MM.1S (cell line): Measurements from ENCODE around the gene STK16.

ENCODE experiments used
- DNase-seq: peaks from one replicate; pipeline ENCODE4 v3.0.0-alpha.2; 2015
- H2AFZ ChIP-seq: fragments of 300-600 bp; sonication (generic); 2 replicates; pipeline ENCODE4 v1.6.0; 2016; ENCODE audit warnings: antibody characterized with exemption, low read length
- H3F3A ChIP-seq: fragments of 300-600 bp; sonication (generic); 2 replicates; pipeline ENCODE4 v1.6.1; 2016; ENCODE audit warnings: mild to moderate bottlenecking, antibody characterized with exemption, low read length, moderate library complexity, mixed read lengths; ENCODE audit not compliant: insufficient read depth
- H3K27ac ChIP-seq: fragments of 300-600 bp; sonication (generic); 2 replicates; pipeline ENCODE4 v1.5.1; 2016; ENCODE audit warnings: mild to moderate bottlenecking, low read length
- H3K27me3 ChIP-seq: fragments of 300-600 bp; sonication (generic); replicated peaks from 2 replicates; pipeline ENCODE4 v1.6.0; 2016; ENCODE audit warnings: low read length; ENCODE audit not compliant: insufficient read depth
- H3K36me3 ChIP-seq: fragments of 300-600 bp; sonication (generic); replicated peaks from 2 replicates; pipeline ENCODE4 v1.6.1; 2016; ENCODE audit warnings: mild to moderate bottlenecking, low read length, mixed read lengths; ENCODE audit not compliant: insufficient read depth
- H3K4me1 ChIP-seq: fragments of 300-600 bp; sonication (generic); 2 replicates; pipeline ENCODE4 v1.6.1; 2016; ENCODE audit warnings: low read length, mixed read lengths
- H3K4me2 ChIP-seq: fragments of 300-600 bp; sonication (generic); 2 replicates; pipeline ENCODE4 v1.6.0; 2016; ENCODE audit warnings: low read depth, low read length
- H3K4me3 ChIP-seq: fragments of 300-600 bp; sonication (generic); 2 replicates; pipeline ENCODE4 v1.5.1; 2016; ENCODE audit warnings: low read length, mixed read lengths
- H3K79me2 ChIP-seq: fragments of 300-600 bp; sonication (generic); 2 replicates; pipeline ENCODE4 v1.6.1; 2016; ENCODE audit warnings: mixed run types, low read length, mixed read lengths
- H3K9ac ChIP-seq: fragments of 300-600 bp; sonication (generic); 2 replicates; pipeline ENCODE4 v1.6.1; 2016; ENCODE audit warnings: low read length, mixed read lengths
- H3K9me2 ChIP-seq: fragments of 300-600 bp; sonication (generic); replicated peaks from 2 replicates; pipeline ENCODE4 v1.6.1; 2016; ENCODE audit warnings: mild to moderate bottlenecking, low read length, mixed read lengths; ENCODE audit not compliant: insufficient read depth
- H3K9me3 ChIP-seq: fragments of 300-600 bp; sonication (generic); replicated peaks from 2 replicates; pipeline ENCODE4 v1.6.1; 2016; ENCODE audit warnings: mild to moderate bottlenecking, low read length, mixed read lengths; ENCODE audit not compliant: insufficient read depth
- H4K20me1 ChIP-seq: fragments of 300-600 bp; sonication (generic); 2 replicates; pipeline ENCODE4 v1.6.1; 2016; ENCODE audit warnings: mild to moderate bottlenecking, low read length, moderate library complexity, mixed read lengths; ENCODE audit not compliant: insufficient read depth
- CTCF ChIP-seq: fragments of 300-600 bp; sonication (generic); IDR thresholded peaks from 2 replicates; pipeline ENCODE4 v1.5.1; 2016; ENCODE audit warnings: antibody characterized with exemption, low read length, mixed read lengths
- EZH2 ChIP-seq: fragments of 300-600 bp; sonication (generic); optimal IDR thresholded peaks from 2 replicates; pipeline ENCODE3; 2017; ENCODE audit warnings: low read depth, mild to moderate bottlenecking, antibody characterized with exemption, low read length, mixed read lengths
- EZH2phosphoT487 ChIP-seq: fragments of 300-600 bp; sonication (generic); IDR thresholded peaks from 2 replicates; pipeline ENCODE4 v1.6.1; 2018; ENCODE audit warnings: antibody characterized with exemption, low read length

The STK16 gene

DNA sequence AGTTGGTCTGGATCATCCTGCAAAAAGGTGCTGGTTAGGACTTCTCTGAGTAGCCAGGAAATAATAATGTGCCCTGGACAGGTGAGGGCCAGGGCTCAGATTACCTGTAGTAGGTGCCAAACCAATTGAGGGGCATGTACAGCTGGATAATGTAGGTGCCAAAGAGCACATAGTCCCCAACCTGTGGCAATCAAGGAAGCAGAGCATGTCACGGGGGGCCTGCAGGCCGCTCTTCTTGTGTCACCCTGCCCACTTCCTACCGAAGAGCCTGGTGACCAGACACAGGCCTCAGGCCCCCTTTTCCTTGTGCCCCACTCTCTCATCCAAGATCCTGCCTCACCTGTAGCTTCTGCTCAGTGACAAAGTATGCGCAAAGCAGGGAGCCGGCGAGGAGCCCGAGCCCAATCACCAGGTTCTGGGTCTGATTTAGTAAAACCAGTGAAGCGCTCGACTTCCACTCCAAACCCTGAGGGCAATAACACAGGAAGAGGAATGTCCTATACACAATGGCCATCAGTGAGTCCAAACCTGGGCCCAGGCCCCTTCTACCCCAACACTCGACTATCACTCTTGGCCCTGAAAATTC is 31.7 kb upstream of the STK16 start:
- no peak overlapping the region for H3K9ac ChIP-seq
- no peak for TF ChIP-seq EZH2phosphoT487
- no peak for TF ChIP-seq EZH2
- TF ChIP-seq CTCF, result no peak
- peaks cover 10% of the 10 kb centered on the region; the same call in 1 of the 2 replicates for H3F3A ChIP-seq
- no peak for DNase-seq
- H3K36me3 ChIP-seq, result no peaks in the 10 kb centered on the region
- H4K20me1 ChIP-seq, result no peaks in the 10 kb centered on the region
- no peak overlapping the region for H3K4me3 ChIP-seq
- peaks cover 9% of the 10 kb centered on the region for H3K4me1 ChIP-seq
- no peaks in the 10 kb centered on the region for H3K9me2 ChIP-seq
- no peak overlapping the region for H3K27ac ChIP-seq
- peaks cover 6% of the 10 kb centered on the region; the same call in 1 of the 2 replicates for H3K79me2 ChIP-seq
- no peaks in the 10 kb centered on the region for H3K27me3 ChIP-seq
- H3K9me3 ChIP-seq, result no peaks in the 10 kb centered on the region
- H2AFZ ChIP-seq, result no peak overlapping the region
- no peak overlapping the region for H3K4me2 ChIP-seq

DNA sequence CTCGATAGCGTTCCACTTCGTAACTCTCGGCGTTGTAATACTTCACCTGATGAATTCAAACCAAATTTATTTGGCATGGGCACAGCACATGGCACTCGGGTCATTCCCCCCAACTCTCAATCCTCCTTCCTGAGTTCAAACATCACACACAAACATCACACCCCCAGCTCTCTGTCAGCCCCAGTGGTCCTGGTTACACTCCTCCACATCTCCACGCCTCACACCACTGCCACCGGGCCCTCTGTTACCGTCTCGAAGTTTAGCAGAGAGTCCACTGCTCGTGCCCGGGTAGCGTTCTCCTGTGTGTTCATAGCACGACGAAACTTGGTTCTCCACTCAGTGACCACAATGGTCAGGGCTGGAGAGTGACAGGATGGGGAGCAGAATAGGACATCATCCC is 31.1 kb upstream of the STK16 start:
- Histone ChIP-seq H3K27ac (no peak overlapping the region), H3K9ac (no peak overlapping the region), H3K36me3 (no peaks in the 10 kb centered on the region), H4K20me1 (no peaks in the 10 kb centered on the region), H2AFZ (no peak overlapping the region), H3K79me2 (peaks cover 6% of the 10 kb centered on the region; the same call in 1 of the 2 replicates), H3K4me1 (peaks cover 10% of the 10 kb centered on the region), H3K9me2 (no peaks in the 10 kb centered on the region), H3K27me3 (no peaks in the 10 kb centered on the region), H3K9me3 (no peaks in the 10 kb centered on the region), H3F3A (peaks cover 12% of the 10 kb centered on the region; the same call in 1 of the 2 replicates), H3K4me3 (no peak overlapping the region), H3K4me2 (no peak overlapping the region)
- no peak for DNase-seq
- TF ChIP-seq CTCF, result no peak
- TF ChIP-seq EZH2phosphoT487, result no peak
- no peak for TF ChIP-seq EZH2

DNA sequence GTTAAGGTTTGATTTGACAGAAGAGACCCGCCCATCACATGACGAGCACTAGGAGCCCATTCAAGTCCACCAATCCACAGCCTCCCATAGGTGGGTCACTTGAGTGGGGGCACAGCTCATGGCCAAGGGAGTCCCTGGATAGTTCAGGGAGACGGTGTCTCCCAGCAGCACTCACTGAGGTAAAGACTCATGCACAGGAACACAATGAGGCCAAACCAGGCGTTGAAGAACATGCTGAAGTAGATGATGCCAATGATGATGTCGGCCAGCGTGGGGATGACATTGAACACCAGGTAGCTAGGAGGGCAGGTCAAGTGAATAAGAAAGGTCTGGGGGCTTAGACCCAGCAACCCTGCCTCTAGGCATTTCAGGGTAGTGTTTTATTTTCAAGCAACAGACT is 30.5 kb upstream of the STK16 start:
- TF ChIP-seq CTCF (no peak), EZH2phosphoT487 (no peak), EZH2 (no peak)
- Histone ChIP-seq H3K36me3 (no peaks in the 10 kb centered on the region), H3F3A (peaks cover 17% of the 10 kb centered on the region; the same call in 1 of the 2 replicates), H3K4me3 (no peak overlapping the region), H3K27ac (no peak overlapping the region), H3K27me3 (no peaks in the 10 kb centered on the region), H3K4me2 (no peak overlapping the region), H3K9me2 (no peaks in the 10 kb centered on the region), H3K9me3 (no peaks in the 10 kb centered on the region), H2AFZ (no peak overlapping the region), H3K4me1 (peaks cover 13% of the 10 kb centered on the region), H3K9ac (no peak overlapping the region), H3K79me2 (peaks cover 6% of the 10 kb centered on the region; the same call in 1 of the 2 replicates), H4K20me1 (no peaks in the 10 kb centered on the region)
- DNase-seq, result no peak
